IPS-NIHi11 (cell line): ENCODE measurements around the gene ATP1A1.

Experiments
- DNase-seq: peaks from one replicate; pipeline ENCODE4 v3.0.0; 2012; ENCODE audit warnings: mixed read lengths, low spot score

ATP1A1 gene

GRCh38 chr1:116440731-116441130 is 67.7 kb downstream of the ATP1A1 start:
- DNase-seq = no peak

DNA sequence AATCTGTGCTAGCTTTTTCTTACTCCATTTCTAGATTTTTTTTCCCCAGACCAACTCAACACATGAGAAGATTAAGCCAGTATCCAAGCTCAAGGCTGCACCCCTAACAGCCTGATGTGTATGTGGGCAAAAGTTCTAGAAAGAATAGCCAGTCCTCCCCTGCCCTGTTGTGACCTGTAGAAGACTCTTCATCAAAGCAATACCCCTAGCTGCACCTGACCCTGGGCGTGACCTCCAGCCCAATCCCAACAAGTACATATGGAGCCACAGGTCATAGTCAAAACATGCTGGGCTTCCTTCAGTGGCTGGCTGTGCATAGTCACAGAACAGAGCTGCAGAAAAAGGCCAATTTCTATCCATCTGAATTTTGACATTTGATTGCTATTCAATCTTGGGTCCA is 72.5 kb downstream of the ATP1A1 start:
- DNase-seq = no peak

DNA sequence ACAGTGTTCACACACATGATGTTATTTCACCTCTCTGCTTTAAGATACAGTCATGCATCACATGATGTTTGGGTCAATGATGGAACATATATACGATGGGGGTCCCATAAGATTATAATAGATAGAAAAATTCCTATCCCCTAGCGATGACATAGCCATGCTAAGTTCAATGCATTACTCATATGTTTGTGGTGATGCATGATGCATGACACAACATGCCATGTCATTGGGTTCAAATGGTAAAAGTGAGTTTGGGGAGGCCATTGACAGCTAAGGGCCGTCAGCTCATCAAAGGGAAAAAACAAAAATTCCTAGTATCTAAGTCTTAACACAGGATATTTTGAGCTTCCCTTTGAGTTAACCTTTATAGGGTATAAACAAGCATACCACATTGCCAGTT is 73.6 kb downstream of the ATP1A1 start:
- DNase-seq = no peak

- no peak for DNase-seq
These were observed 75.8 kb downstream of the ATP1A1 start for GRCh38 chr1:116448785-116449385.

DNA sequence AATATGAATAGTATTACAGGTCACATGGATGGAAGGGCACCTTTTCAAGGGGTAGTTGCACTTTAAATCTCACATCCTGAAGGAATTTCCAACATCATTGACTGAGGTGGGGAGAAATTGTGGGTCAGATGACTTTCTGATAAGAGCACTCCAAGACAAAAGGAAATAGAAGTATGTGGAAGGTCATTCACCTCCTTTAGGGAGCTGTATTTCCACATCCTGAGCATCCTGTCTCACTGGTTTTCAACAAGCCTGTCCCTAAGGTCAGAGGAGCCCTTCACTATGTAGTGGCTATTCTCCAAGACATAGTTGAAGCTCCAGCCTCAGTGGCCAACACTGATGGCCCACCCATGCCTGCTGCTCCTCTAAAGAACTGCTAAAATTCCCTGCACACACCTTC is 76.5 kb downstream of the ATP1A1 start:
- no peak for DNase-seq

- DNase-seq = no peak
These were observed 78.7 kb downstream of the ATP1A1 start for GRCh38 chr1:116451702-116452101.

DNA sequence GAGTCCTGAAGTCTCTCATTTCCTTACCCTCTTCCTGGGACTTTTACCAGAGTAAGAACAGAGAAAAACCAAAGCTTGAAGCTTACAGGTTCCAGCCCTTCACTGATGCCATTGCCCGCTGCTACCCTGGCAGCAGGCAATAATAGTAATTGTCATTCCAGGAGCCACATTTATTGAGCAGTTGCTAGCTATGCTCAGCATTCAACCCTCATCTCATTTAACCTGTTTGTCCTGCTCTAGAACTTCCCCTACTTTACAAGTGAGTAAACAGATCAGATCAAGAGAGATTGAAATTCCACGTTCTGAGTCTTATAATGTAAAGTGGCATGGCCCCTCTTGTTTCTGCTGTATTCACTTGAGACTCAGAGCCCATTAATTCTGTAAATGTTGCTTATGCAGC is 80.4 kb downstream of the ATP1A1 start:
- DNase-seq = no peak

GRCh38 chr1:116453906-116454305 is 80.9 kb downstream of the ATP1A1 start:
- DNase-seq = no peak
